NCI-H1105 treated with DMSO at 0.1 percent for 48 hours (cell line): ENCODE measurements around the gene SEH1L.

ENCODE experiments used
- DNase-seq: peaks from one replicate; lab custom pipeline; 2025; lab: John Stamatoyannopoulos, UW

Gene SEH1L

DNA sequence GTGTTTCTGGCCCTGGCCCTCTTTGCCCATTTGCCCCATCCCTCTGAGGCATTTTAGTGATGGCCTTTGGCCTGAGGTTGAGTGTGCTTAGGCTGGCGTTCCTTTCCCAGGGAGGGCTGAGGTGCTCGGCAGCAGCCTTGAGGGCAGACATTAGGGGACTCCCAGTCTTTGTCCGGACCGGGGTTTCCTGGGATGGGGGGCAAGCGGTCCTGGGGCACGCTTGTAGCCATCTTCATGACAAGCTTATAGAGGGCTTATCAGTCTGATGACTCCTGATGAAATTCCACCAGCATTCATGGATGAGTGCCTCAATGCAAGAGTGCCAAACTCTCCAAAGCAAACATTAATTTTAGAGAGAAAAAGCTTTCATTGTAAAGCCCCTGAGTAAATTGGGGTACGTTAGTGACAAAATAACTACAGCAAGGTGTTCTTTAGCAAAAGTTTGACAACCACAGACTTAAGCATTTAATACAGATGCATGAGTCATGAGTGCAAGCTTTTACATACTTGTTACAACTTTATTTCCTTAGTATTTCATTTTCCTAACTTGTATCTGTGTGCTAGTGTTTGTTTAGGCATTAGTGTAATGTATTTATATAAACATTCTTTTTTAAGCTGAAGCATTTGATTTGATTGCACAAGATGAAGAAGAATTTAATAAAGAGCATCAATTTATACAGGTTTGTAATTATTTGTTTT lies 89.0 kb downstream of the SEH1L start:
- DNase-seq = no peak
